Coronary artery (tissue), 2 donors: ENCODE measurements around the gene TAOK1.
A peak's percentile ranks its signal among the peaks of the same experiment; 100 is the strongest.

Experiments used
- DNase-seq: peaks from one replicate; pipeline ENCODE4 v3.0.0-alpha.2; 2017; ENCODE audit warnings: low spot score
- H3K27ac ChIP-seq, 2 donors: fragments of 200-600 bp; sonication (generic); one replicate each; pipeline ENCODE4 v1.5.1; 2016 to 2019
- H3K4me3 ChIP-seq: fragments of 200-600 bp; sonication (generic); 2 replicates; pipeline ENCODE4 v1.5.1; 2016; ENCODE audit warnings: mild to moderate bottlenecking, moderate library complexity
- TF ChIP-seq, protein P1 (sequence below): fragments of 200-600 bp; sonication (generic); IDR thresholded peaks from one replicate; pipeline ENCODE4 v1.5.1; 2019; ENCODE audit warnings: antibody characterized with exemption

The TAOK1 gene

GRCh38 chr17:29583324-29584248, 193.4 kb downstream of the TAOK1 start:
- no peak for DNase-seq
- TF ChIP-seq, protein P1, sequence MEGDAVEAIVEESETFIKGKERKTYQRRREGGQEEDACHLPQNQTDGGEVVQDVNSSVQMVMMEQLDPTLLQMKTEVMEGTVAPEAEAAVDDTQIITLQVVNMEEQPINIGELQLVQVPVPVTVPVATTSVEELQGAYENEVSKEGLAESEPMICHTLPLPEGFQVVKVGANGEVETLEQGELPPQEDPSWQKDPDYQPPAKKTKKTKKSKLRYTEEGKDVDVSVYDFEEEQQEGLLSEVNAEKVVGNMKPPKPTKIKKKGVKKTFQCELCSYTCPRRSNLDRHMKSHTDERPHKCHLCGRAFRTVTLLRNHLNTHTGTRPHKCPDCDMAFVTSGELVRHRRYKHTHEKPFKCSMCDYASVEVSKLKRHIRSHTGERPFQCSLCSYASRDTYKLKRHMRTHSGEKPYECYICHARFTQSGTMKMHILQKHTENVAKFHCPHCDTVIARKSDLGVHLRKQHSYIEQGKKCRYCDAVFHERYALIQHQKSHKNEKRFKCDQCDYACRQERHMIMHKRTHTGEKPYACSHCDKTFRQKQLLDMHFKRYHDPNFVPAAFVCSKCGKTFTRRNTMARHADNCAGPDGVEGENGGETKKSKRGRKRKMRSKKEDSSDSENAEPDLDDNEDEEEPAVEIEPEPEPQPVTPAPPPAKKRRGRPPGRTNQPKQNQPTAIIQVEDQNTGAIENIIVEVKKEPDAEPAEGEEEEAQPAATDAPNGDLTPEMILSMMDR = no peak
- Histone ChIP-seq H3K27ac (peak overlapping the region in 1 of 2 donors; percentile 82), H3K4me3 (peak overlapping the region; percentile 3)

GRCh38 chr17:29584452-29585079, 194.4 kb downstream of the TAOK1 start:
- no peak for DNase-seq
- peak overlapping the region in 1 of 2 donors; percentile 82 for H3K27ac ChIP-seq
- peak overlapping the region; percentile 55 for H3K4me3 ChIP-seq
- TF ChIP-seq, protein P1 = no peak

DNA sequence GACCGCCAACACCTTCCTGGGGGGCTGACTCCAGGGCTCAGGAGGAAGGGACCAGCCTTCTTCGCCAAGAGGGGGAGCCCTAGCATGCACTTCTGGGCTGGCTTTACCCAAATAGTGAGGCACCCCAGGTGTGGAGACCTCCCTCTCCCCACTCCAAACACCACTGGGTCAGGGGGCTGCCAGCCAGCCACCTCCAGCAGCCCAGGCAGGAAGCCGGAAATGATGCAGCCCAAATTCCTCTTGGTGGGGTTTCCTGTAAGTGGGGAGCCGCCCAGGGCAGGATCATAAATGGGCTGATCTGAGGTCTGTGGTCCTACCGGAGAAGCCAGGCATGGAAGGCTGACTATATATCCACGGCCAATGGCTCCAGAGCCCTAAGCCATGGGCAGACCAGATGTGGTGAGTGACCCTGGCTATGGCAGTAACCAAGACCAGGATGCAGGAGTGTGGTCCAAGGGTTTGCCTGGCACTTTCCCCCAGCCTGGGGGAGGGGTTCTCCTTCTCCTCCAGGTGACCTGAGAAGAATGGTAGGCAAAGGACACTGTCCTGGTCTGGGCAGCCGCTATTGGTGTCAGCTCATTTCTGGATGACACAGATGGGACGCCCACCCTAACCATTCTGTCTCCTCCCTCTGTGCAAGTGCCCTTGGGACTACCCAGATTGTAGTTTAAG, 195.1 kb downstream of the TAOK1 start:
- Histone ChIP-seq H3K4me3 (peak overlapping the region; percentile 55), H3K27ac (peak overlapping the region; percentile 13 to 82)
- TF ChIP-seq, protein P1 = no peak
- no peak for DNase-seq

DNA sequence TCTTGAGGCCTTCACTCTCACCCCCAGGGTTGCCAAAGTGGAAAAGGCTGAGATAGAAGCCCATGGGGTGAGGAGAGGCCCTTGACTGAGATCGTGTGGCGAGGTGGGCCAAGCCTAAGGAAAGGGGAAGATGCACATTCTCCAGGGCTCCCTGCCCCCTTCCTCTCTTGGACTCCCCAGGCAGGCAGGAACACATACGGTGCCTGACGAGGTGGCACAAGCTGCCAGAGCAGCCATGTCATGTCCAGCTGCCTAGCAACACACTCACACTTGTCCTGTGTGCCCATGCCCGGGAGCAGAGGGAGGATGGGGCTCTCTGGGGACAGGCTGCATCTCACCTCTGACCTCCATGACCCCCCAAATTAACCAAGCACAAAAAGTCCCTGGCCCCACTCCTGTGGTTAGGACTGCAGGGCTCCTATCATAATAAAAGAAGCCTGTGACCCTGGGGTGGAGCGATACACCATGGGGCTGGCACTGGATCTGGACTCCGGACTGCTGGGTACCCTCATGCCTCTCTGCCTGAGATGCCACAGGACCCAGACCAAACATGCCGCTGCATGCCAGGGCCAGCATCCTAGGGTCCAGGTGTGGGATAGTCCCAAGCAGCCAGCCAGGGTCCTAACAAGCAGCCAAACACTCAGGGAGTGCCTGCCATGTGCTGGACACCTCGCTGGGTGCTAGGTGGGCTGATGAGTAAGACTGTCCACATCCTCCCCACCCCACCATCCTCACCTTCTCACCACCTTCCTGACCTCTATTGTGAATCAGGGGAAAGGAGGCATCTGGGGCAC, 196.7 kb downstream of the TAOK1 start:
- H3K27ac ChIP-seq = peak overlapping the region in 1 of 2 donors; percentile 96
- peak overlapping the region; percentile 99 for H3K4me3 ChIP-seq
- no peak for DNase-seq
- TF ChIP-seq, protein P1 = no peak

DNA sequence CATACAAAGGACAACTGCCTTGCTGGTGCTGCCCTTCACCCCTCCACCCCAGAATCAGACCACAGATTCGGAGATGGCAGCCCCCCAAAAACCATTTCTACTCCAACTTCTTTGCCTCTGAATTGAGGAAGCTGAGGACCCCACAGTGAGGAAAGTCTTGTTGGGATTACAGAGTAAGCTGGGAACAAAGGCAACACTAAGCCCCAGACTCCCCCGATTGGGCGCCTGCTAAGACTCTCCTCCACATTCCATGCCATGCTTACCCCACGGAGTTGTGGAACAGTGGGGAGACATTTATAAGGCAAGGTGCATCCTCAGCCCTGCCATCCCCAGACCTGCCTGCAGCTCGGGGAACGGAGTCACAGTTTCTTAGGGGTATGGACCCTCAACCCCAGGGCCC, 197.4 kb downstream of the TAOK1 start:
- peak overlapping the region in 1 of 2 donors; percentile 96 for H3K27ac ChIP-seq
- H3K4me3 ChIP-seq = peak overlapping the region; percentile 99
- TF ChIP-seq, protein P1 = no peak
- DNase-seq = no peak

- peak overlapping the region; percentile 99 for H3K4me3 ChIP-seq
- TF ChIP-seq, protein P1 = no peak
- peak overlapping the region; percentile 74 to 96 for H3K27ac ChIP-seq
- DNase-seq = no peak
These were observed 197.9 kb downstream of the TAOK1 start for GRCh38 chr17:29588017-29588561.
